Neural progenitor cell (in vitro differentiated cells): ENCODE data around the gene PKHD1. TPM values are rescaled to one million over a fixed set of nuclear protein-coding genes. Genes with fewer than 3 reads are reported as not detected.

Experiments used
- DNase-seq: peaks from one replicate; pipeline ENCODE4 v3.0.0-alpha.2; 2016; ENCODE audit warnings: low spot score
- H2AFZ ChIP-seq: fragments of 200-600 bp; sonication (generic); replicated peaks from 2 replicates; pipeline ENCODE4 v1.6.1; 2016; ENCODE audit warnings: antibody characterized with exemption
- H3F3A ChIP-seq: fragments of 200-600 bp; sonication (generic); 2 replicates; pipeline ENCODE4 v1.6.1; 2016; ENCODE audit warnings: antibody characterized with exemption, low read depth
- H3K27ac ChIP-seq: fragments of 200-600 bp; sonication (generic); 2 replicates; pipeline ENCODE4 v1.5.1; 2016; ENCODE audit warnings: mild to moderate bottlenecking
- H3K27me3 ChIP-seq: fragments of 200-600 bp; sonication (generic); 2 replicates; pipeline ENCODE4 v1.6.1; 2016; ENCODE audit warnings: mild to moderate bottlenecking, moderate library complexity
- H3K36me3 ChIP-seq: fragments of 200-600 bp; sonication (generic); 2 replicates; pipeline ENCODE4 v1.5.1; 2016
- H3K4me1 ChIP-seq: fragments of 200-600 bp; sonication (generic); 2 replicates; pipeline ENCODE4 v1.6.1; 2016; ENCODE audit warnings: mixed run types
- H3K4me2 ChIP-seq: fragments of 200-600 bp; sonication (generic); 2 replicates; pipeline ENCODE4 v1.6.1; 2016
- H3K4me3 ChIP-seq: fragments of 200-600 bp; sonication (generic); 2 replicates; pipeline ENCODE4 v1.5.1; 2016
- H3K79me2 ChIP-seq: fragments of 200-600 bp; sonication (generic); 2 replicates; pipeline ENCODE4 v1.6.1; 2016; ENCODE audit warnings: low read depth
- H3K9ac ChIP-seq: fragments of 200-600 bp; sonication (generic); 2 replicates; pipeline ENCODE4 v1.6.1; 2016
- H3K9me3 ChIP-seq: fragments of 200-600 bp; sonication (generic); 2 replicates; pipeline ENCODE4 v1.5.1; 2016; ENCODE audit warnings: low read depth
- H4K20me1 ChIP-seq: fragments of 200-600 bp; sonication (generic); 2 replicates; pipeline ENCODE4 v1.6.1; 2016; ENCODE audit warnings: low read depth
- H3K27ac Mint-ChIP-seq: 3 replicates; pipeline ENCODE4 v1.8.0; 2021; ENCODE audit warnings: mixed read lengths
- H3K27me3 Mint-ChIP-seq: 2 replicates; pipeline ENCODE4 v1.8.0; 2022; ENCODE audit warnings: low read depth, mild to moderate bottlenecking, inconsistent platforms, moderate library complexity, mixed read lengths; ENCODE audit not compliant: insufficient read depth
- H3K36me3 Mint-ChIP-seq: 3 replicates; pipeline ENCODE4 v1.8.0; 2021; ENCODE audit warnings: mixed read lengths
- H3K4me1 Mint-ChIP-seq: 3 replicates; pipeline ENCODE4 v1.8.0; 2021; ENCODE audit warnings: mixed read lengths
- H3K4me3 Mint-ChIP-seq: 3 replicates; pipeline ENCODE4 v1.8.0; 2021; ENCODE audit warnings: mild to moderate bottlenecking, moderate library complexity, mixed read lengths
- H3K9me3 Mint-ChIP-seq: 3 replicates; pipeline ENCODE4 v1.8.0; 2020; ENCODE audit warnings: mixed read lengths
- EZH2 ChIP-seq: fragments of 200-600 bp; sonication (generic); IDR thresholded peaks from 2 replicates; pipeline ENCODE4 v1.6.1; 2017; ENCODE audit warnings: antibody characterized with exemption, mild to moderate bottlenecking, moderate library complexity
- EZH2phosphoT487 ChIP-seq: fragments of 200-600 bp; sonication (generic); IDR thresholded peaks from 2 replicates; pipeline ENCODE4 v1.6.1; 2017; ENCODE audit warnings: antibody characterized with exemption
- total RNA-seq: library from RNA; depleted of rRNA; stranded (reverse); fragments of >200 nt; gene quantifications from 2 replicates; pipeline ENCODE4 v1.2.3, GENCODE V29; 2015; ENCODE audit warnings: low replicate concordance
- TF ChIP-seq, protein P1 (sequence below): fragments of 200-600 bp; sonication (generic); IDR thresholded peaks from 2 replicates; pipeline ENCODE4 v1.5.1; 2017; ENCODE audit warnings: antibody characterized with exemption, mild to moderate bottlenecking

PKHD1 gene
- total RNA-seq, 1 donor from 2014 or later = 0.04 TPM

DNA sequence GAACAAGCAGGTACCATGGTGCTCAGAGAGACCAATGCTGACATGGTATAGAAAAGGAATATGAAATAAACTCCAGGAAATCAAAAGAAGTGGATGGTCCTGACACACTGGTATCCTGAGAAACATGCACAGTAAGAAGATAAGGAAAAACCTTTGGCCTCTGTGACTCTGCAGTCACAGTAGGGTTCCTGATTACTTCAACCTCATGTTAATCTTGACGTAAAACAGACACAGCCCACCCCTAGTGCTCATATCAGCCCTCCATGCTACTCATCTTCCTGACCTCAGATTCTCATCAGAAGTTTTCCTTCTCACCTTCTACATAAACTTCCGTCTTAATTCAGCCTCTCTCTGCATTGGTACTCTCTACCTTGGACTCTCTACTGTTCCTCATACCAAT, 240.9 kb downstream of the PKHD1 start:
- no peak overlapping the region for H2AFZ ChIP-seq
- no peak for DNase-seq
- H3F3A ChIP-seq = peaks cover 24% of the 10 kb centered on the region
- peaks cover 6% of the 10 kb centered on the region for H4K20me1 ChIP-seq
- H3K27ac ChIP-seq = no peak overlapping the region
- H3K27me3 ChIP-seq = no peaks in the 10 kb centered on the region
- no peaks in the 10 kb centered on the region for H3K79me2 ChIP-seq
- H3K36me3 ChIP-seq = no peaks in the 10 kb centered on the region
- H3K4me2 ChIP-seq = no peak overlapping the region
- peaks cover 38% of the 10 kb centered on the region for H3K4me1 Mint-ChIP-seq
- peaks cover 27% of the 10 kb centered on the region for H3K27me3 Mint-ChIP-seq
- H3K4me1 ChIP-seq = peaks cover 27% of the 10 kb centered on the region
- H3K27ac Mint-ChIP-seq = no peak overlapping the region
- TF ChIP-seq EZH2phosphoT487 = no peak
- no peak overlapping the region for H3K4me3 ChIP-seq
- peaks cover 5% of the 10 kb centered on the region for H3K36me3 Mint-ChIP-seq
- H3K9ac ChIP-seq = no peak overlapping the region
- H3K9me3 ChIP-seq = no peaks in the 10 kb centered on the region
- no peak overlapping the region for H3K4me3 Mint-ChIP-seq
- H3K9me3 Mint-ChIP-seq = peaks cover 28% of the 10 kb centered on the region

DNA sequence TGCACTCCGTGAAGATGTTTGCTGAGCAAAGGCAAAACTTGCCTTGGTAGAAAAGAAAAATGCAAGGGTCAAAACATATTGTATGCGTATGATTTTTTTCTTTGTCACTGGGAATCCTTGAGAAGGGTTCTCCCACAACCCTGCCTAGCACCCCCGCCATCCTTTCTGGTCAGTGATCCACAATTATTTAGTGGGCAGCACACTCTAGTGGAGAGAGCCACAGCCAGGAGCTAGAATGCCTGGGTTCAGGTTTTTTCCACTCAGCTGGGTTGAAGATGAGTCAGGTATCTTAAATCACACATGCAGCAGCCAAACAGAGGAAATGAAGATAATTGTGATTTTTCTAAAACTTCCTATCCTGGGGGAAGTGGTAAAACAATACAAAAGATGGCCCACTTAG, 243.1 kb downstream of the PKHD1 start:
- Histone ChIP-seq H3K27ac (no peak overlapping the region), H2AFZ (no peak overlapping the region), H3K79me2 (no peaks in the 10 kb centered on the region), H3F3A (peaks cover 27% of the 10 kb centered on the region), H3K4me3 (no peak overlapping the region), H3K9me3 (no peaks in the 10 kb centered on the region), H3K27me3 (no peaks in the 10 kb centered on the region), H4K20me1 (peaks cover 6% of the 10 kb centered on the region), H3K9ac (no peak overlapping the region), H3K4me2 (no peak overlapping the region), H3K4me1 (peaks cover 29% of the 10 kb centered on the region), H3K36me3 (no peaks in the 10 kb centered on the region)
- peaks cover 22% of the 10 kb centered on the region for H3K27me3 Mint-ChIP-seq
- no peaks in the 10 kb centered on the region for H3K36me3 Mint-ChIP-seq
- H3K27ac Mint-ChIP-seq = peak overlapping the region; percentile 27
- peak; percentile 55 for DNase-seq
- peaks cover 6% of the 10 kb centered on the region for H3K9me3 Mint-ChIP-seq
- no peak overlapping the region for H3K4me3 Mint-ChIP-seq
- TF ChIP-seq, protein P1, sequence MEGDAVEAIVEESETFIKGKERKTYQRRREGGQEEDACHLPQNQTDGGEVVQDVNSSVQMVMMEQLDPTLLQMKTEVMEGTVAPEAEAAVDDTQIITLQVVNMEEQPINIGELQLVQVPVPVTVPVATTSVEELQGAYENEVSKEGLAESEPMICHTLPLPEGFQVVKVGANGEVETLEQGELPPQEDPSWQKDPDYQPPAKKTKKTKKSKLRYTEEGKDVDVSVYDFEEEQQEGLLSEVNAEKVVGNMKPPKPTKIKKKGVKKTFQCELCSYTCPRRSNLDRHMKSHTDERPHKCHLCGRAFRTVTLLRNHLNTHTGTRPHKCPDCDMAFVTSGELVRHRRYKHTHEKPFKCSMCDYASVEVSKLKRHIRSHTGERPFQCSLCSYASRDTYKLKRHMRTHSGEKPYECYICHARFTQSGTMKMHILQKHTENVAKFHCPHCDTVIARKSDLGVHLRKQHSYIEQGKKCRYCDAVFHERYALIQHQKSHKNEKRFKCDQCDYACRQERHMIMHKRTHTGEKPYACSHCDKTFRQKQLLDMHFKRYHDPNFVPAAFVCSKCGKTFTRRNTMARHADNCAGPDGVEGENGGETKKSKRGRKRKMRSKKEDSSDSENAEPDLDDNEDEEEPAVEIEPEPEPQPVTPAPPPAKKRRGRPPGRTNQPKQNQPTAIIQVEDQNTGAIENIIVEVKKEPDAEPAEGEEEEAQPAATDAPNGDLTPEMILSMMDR = peak; percentile 64
- no peak for TF ChIP-seq EZH2
- H3K4me1 Mint-ChIP-seq = peaks cover 58% of the 10 kb centered on the region

DNA sequence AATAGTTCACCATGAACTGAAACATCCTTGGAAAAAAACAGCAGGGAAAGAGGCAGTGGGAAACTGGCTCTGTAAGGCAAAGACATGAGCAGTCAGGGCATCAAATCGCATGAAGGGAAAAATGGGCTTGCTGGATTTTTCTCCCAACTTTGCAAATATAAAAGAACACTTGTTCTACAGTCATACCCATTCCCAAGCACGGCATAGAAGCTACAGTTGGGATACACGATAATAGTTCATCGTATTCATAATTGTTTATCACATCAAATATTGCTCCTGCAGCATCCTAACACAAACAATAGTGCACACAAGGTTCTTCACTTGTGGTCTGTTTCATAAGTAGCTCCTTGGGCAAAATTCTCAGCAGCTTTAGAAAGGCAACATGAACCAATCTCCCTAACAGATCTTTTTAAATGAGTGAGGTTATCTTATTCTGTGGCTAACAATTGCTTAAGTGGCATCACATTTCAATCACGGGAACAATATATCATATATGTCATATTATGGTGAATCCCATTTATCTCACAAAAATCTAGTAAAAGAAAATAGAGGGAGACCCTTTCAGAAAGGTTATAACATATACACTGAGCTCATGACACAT, 243.9 kb downstream of the PKHD1 start:
- H3K27ac ChIP-seq = peak overlapping the region; percentile 54
- DNase-seq = no peak
- peaks cover 29% of the 10 kb centered on the region for H3K4me1 ChIP-seq
- H4K20me1 ChIP-seq = peaks cover 6% of the 10 kb centered on the region
- H3K79me2 ChIP-seq = no peaks in the 10 kb centered on the region
- no peak overlapping the region for H3K9ac ChIP-seq
- TF ChIP-seq EZH2 (no peak), EZH2phosphoT487 (no peak)
- TF ChIP-seq, protein P1 = no peak
- Mint-ChIP-seq H3K9me3 (peaks cover 5% of the 10 kb centered on the region), H3K4me1 (peaks cover 63% of the 10 kb centered on the region), H3K4me3 (peak overlapping the region; percentile 21), H3K27me3 (peaks cover 22% of the 10 kb centered on the region), H3K27ac (peak overlapping the region; percentile 91), H3K36me3 (no peaks in the 10 kb centered on the region)
- no peaks in the 10 kb centered on the region for H3K36me3 ChIP-seq
- no peaks in the 10 kb centered on the region for H3K27me3 ChIP-seq
- H3F3A ChIP-seq = peaks cover 27% of the 10 kb centered on the region
- no peak overlapping the region for H2AFZ ChIP-seq
- H3K4me2 ChIP-seq = peak overlapping the region; percentile 57
- no peaks in the 10 kb centered on the region for H3K9me3 ChIP-seq
- H3K4me3 ChIP-seq = peak overlapping the region; percentile 27

DNA sequence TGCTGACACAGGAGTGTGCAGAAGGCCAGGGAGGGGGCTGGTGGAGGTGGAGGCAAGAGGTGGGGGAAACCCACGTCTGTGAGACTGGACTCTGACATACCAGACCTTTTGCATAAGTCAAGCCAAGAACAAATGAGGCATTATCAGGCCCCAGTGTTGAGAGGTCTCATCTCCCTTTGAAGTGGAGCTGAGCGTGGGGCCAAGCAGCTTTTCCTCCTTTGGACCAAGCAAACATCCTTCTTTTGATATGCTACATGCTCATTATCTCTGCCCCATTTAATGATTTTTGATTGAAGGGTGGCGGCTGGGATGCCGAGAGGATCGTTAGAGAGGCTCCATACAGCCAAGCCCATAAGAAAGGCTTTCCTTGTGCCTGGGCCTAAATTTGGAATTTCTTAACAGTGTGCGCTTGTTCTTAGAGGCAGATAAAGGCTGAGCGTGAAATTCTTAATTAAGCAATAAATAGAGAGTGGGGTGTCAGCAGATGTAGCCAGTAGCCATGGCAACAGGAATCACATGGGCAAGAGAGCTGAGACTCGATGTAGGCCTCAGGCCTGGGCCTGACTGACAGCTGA, 244.5 kb downstream of the PKHD1 start:
- peak overlapping the region; percentile 91 for H3K27ac Mint-ChIP-seq
- peaks cover 29% of the 10 kb centered on the region for H3K4me1 ChIP-seq
- H3K9me3 Mint-ChIP-seq = peaks cover 2% of the 10 kb centered on the region
- H3K27ac ChIP-seq = peak overlapping the region; percentile 60
- H3K79me2 ChIP-seq = no peaks in the 10 kb centered on the region
- H3K27me3 ChIP-seq = no peaks in the 10 kb centered on the region
- peak; percentile 71 for DNase-seq
- peaks cover 22% of the 10 kb centered on the region for H3K27me3 Mint-ChIP-seq
- H3K4me3 ChIP-seq = peak overlapping the region; percentile 27
- no peaks in the 10 kb centered on the region for H3K36me3 Mint-ChIP-seq
- peak overlapping the region; percentile 21 for H3K4me3 Mint-ChIP-seq
- TF ChIP-seq EZH2 (no peak), EZH2phosphoT487 (no peak)
- TF ChIP-seq, protein P1 = no peak
- no peak overlapping the region for H3K9ac ChIP-seq
- H3K36me3 ChIP-seq = no peaks in the 10 kb centered on the region
- H3K4me1 Mint-ChIP-seq = peaks cover 63% of the 10 kb centered on the region
- peaks cover 27% of the 10 kb centered on the region for H3F3A ChIP-seq
- H3K4me2 ChIP-seq = peak overlapping the region; percentile 57
- H2AFZ ChIP-seq = no peak overlapping the region
- peaks cover 6% of the 10 kb centered on the region for H4K20me1 ChIP-seq
- H3K9me3 ChIP-seq = no peaks in the 10 kb centered on the region
